HG03066 (cell line): Measurements from ENCODE around the gene TPRX1.
A peak's percentile ranks its signal among the peaks of the same experiment; 100 is the strongest.
"Not testable (repeated sequence)": the region's sequence is repeated elsewhere in the genome, so short reads cannot be mapped to it uniquely, and the experiment has no call there.

Experiments
- ATAC-seq: cut with Tn5 transposase; IDR thresholded peaks from one replicate; pipeline ENCODE4 v1.9.1; 2021; ENCODE audit warnings: low read depth; ENCODE audit not compliant: unreplicated experiment

The TPRX1 gene

DNA sequence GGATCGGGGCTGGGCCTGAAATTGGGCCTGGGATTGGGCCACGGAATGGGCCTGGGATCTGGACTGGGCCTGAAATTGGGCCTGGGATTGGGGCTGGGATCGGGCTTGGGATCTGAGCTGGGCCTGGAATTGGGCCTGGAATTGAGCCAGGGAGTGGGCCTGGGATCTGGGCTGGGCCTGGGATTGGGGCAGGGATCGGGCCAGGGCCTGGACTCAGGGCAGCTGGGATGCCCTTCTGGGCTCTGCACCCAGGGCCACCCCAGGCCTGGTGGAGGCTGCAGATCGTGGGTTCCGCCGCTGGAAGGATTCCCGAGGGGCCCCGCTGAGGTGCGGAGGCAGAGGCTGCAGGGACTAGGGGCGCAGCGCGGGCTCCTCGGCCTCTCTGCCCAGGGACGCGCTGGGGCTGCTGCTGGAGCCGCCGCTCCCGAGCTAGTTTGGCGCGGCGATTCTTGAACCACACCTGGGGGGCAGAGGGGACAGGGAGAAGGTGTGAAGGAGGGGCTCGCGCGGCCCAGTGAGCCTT, 1.8 kb downstream of the TPRX1 start:
- ATAC-seq, result no peak

DNA sequence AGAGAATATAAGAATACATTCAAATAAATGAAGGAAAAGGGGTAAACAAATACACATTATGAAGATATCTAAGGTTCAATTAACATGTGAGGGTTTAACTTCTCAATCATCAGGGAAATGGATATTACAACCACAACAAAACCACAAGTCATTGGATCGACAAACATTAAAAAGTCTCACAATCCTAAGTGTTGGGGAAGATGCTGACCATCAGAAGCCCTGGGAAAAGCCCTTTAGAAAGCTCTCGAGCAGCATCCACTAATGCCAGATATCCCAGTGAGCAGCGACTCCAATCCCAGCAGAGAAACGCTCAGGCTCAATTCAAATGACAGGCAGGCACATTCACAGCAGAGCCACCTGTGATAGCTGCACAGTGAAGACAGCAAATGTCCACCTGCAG, 3.1 kb downstream of the TPRX1 start:
- ATAC-seq, result no peak

DNA sequence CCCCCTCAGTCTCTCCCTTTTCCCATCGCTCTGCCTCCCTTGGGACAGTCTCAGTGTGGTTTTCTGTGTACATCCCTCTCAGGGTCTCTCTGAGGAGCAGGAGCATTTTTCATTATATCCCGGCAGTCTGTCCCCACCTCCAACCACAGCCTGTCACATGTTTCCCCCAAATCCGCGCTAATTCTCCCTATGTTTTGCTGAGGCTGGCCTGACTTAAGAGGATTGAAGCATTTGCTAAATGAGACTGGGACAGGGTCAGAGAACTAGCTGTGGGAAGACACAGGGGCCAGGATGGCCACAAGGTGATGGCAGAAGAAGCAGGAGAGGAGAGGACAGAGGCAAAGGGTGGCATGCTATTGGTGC, 5.5 kb downstream of the TPRX1 start:
- no peak for ATAC-seq

DNA sequence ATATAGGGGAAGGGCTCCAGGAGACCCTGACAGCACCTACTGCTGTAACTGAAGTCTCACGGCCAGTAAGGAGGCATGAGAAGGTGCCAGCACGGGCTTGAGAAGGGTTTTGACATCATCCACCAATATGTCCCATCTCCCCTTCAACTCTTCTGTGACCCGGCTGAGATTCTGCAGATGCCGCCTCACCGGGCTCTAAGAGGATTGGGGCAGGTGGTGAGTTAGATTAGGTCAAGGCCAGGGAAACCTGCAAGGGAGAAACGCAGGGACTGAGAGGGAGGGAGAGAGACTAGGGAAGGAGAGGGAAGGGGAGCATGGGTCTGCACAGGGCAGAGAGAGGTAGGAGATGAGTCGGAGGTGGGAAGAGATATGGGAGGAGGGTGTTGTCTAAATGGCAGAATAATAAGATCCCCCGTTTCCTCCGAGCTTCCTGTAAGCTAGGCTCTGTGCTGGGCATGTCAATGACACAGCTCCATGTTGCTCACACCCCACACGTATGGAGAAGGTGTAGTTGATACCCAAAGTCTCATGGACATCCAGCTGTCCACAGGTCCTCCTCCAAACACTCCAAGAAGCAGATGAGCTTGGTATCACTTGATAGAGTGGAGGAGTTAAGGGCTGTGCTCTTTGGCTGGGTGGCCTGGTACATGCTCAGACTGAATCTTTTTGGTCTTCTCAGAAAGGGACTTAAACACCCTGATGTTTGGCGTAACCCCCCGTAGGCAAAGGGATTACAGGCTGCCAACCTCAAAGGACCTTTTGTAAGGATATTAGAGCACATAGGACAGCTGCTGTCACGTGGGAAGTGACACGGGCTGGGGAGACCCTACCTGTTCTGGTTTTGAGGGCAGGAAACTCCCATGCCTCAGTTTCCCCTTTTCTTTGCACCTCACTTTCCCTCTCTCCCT, 6.1 kb downstream of the TPRX1 start:
- no peak for ATAC-seq

DNA sequence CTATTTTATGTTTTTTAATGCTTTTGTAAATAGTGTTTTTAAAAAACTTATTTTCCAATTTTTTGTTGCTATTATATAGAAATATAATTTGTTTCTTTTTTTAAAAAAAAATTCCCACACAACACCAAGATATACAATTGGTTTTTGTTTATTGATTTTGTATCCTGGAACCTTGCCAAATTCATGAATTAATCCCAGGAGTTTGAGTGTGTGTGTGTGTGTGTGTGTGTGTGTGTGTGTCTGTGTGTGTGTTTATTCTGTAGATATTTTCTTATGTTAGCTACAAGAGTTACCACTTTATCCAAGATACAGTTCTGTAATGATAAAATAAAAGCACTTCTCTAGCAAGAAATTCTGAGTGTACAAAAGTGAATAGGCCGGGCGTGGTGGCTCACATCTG, 7.6 kb downstream of the TPRX1 start:
- no peak for ATAC-seq

DNA sequence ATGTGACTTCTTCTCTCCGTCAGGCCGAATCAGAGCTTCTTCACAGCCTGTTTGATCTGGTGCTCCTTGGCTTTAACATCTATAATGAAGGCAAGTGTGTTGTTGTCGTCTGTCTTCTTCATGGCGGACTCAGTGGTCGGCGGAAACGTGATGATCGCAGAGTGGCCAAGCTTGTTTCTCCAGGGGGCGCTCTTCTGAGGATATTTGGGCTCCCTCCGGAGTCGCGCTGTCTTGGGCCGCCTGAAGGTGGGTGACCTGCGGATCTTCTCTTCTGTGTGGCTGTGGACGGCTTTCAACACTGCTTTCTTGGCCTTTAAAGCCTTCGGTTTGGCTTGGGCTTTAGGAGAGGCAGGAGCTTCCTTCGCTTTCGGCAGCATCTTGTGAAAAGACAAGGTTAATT, 9.8 kb downstream of the TPRX1 start:
- no peak for ATAC-seq

DNA sequence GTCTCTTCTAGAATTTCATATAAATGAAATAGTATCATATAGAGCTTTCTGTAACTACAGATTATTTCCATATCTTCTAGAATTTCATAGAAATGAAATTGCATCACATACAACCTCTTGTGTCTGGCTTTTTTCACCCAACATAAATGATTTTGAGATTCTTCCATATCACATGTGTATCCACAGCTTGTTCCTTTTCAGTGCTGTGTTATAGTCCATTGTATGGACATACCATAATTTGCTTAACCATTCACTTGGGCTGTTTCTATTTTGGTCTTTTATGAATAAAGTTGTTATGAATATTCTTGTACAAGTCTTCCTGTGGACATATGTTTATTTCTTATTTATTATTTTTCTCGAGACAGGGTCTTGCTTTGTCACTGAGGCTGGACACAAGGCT, 11.7 kb downstream of the TPRX1 start:
- ATAC-seq, result no peak

DNA sequence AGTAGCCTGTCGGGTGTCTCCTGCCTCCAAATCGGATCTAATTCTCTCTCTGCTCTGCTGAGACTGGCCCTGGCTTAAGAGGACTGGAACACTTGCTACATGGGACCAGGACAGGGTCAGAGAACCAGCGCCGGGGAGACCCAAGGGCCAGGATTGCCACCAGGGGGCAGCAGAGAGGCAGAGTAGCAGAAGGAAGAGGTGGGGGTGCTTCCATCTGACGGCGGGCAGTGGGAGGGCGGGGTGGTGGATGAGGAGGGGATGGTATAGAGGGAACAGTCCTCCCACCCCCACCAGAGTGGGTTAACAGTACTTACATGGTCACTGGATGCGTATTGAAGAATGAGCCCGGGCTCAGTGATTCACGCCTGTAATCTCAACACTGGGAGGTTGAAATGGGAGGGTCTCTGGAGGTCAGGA, 13.9 kb downstream of the TPRX1 start:
- ATAC-seq, result no peak

DNA sequence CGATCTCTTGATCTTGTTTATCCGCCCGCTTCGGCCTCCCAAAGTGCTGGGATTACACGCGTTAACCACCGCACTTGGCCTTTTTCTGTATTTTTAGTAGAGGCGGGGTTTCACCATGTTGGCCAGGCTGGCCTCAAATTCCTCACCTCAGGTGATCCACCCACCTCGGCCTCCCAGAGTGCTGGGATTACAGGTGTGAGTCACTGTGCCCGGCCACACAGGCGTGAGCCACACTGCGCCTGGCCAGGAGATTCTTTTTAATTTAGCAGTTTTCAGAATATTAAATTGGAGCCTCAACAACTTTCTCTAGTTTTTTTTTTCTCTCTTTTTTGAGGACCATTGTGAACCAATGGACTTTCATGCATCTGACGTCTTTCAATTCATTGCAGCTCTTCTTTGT, 14.5 kb downstream of the TPRX1 start:
- ATAC-seq, result not testable (repeated sequence)

DNA sequence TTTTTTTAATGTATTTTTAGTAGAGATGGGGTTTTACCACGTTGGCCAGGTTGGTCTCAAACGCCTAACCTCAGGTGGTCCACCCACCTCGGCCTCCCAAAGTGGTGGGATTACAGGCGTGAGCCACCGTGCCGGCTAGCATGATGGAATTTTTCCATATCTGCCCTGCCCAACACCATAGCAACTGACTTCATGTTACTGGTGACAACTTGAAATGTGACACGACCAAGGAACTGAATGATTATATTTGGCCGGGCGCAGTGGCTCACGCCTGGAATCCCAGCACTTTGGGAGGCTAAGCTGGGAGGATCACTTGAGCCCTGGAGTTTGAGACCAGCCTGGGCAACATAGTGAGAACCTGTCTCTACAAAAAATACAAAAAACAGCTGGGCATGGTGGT, 17.0 kb downstream of the TPRX1 start:
- not testable (repeated sequence) for ATAC-seq

DNA sequence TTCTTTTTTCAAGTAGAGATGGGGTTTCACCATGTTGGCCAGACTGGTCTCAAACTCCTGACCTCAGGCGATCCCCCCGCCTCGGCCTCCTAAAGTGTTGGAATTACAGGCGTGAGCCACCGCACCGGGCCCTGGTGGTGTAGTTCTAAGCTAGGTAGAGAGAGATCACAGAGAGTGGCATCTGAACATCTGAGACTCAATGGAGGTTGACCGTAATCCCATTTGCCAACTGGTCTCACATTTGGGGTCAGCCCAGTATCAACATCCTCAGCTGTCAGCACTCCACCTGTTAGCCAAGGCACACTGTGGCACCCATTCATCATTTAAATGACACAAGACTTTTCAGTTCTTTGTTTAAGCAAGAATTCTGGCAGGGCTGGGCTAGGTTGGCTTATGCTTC, 17.8 kb downstream of the TPRX1 start:
- ATAC-seq, result no peak

DNA sequence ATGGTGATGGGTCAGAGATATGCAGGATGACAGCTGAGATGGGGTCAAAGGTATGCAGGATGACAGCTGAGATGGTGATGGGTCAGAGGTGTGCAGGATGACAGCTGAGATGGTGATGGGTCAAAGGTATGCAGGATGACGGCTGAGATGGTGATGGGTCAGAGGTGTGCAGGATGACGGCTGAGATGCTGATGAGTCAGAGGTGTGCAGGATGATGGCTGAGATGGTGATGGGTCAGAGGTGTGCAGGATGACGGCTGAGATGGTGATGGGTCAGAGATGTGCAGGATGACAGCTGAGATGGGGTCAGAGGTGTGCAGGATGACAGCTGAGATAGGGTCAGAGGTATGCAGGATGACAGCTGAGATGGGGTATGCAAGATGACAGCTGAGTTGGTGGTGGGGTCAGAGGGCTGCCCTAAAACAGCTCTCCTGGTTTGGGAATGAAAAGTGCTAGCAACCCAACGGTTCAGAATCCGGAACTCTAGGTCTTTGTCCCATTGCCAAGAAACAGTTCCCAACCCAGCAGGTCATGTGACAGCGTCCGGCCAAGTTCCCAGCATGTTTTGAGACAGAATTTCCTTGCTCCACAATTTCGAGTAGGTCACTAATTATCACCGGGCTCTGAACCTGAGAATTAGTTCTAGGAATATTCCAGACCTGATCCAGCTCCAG, 22.6 kb downstream of the TPRX1 start:
- no peak for ATAC-seq

DNA sequence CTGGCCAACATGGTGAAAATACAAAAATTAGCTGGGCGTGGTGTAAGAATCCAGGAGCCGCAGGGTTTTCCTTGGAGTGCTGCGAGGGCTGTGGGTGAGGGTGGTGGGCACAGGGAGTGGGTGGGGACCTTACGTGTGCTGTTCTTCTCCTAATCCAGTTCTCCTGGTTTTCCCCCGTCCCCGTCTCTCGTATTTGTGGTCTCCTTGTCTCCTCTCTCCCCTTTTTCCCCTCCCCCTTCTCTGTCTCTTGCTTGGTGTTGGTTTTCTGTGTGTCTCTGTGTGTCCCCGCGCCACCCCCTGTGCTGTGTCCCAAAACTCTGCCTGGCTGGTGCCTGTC, 24.2 kb downstream of the TPRX1 start:
- ATAC-seq, result no peak

DNA sequence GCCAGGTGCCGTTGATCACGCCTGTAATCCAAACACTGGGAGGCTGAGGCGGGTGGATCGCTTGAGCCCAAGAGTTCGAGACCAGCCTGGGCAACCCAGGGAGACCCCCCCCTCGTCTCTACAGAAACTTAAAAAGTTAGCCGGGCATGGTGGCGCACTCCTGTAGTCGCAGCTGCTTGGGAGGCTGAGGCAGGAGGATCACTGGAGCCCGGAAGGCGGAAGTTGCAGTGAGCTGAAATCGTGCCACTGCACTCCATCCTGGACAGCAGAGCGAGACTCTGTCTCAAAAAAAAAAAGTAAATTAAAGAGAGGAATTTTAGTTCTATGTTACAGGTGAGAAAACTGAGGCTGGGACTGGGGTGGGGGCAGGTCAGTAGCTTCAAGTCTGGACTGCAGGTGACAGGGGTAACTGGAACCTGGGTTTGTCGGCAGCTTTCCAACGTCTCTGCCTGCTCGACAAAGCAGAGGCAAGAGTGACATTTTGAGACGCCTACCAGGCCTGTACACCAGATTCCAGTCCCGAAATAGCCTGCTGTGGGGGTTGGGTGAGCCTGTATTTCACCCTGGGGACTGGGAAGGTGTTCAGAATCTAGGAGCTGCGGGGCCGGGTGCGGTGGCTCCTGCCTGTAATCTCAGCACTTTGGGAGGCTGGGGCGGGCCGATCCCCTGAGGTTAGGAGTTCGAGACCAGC, 24.7 kb downstream of the TPRX1 start:
- ATAC-seq, result no peak

DNA sequence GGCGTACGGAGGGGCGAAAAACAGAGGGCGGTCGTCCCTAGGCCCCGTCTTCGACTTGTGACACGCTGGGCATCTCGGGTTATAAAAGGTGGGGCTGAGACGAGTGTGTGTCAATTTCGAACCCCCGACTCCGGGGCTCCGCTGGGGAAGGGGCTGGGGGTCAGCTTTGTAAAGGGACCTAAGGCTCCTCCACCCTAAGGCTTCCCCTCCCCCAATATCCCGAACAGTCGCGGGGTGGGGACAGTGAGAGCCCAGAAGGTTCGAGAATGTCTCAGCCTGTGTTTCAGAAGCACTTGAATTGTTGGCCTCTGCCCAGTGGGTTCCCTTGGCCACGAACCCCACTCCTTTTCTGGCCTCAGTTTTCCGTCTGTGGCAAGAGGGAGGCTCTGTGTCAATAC, 25.4 kb downstream of the TPRX1 start:
- ATAC-seq, result no peak

DNA sequence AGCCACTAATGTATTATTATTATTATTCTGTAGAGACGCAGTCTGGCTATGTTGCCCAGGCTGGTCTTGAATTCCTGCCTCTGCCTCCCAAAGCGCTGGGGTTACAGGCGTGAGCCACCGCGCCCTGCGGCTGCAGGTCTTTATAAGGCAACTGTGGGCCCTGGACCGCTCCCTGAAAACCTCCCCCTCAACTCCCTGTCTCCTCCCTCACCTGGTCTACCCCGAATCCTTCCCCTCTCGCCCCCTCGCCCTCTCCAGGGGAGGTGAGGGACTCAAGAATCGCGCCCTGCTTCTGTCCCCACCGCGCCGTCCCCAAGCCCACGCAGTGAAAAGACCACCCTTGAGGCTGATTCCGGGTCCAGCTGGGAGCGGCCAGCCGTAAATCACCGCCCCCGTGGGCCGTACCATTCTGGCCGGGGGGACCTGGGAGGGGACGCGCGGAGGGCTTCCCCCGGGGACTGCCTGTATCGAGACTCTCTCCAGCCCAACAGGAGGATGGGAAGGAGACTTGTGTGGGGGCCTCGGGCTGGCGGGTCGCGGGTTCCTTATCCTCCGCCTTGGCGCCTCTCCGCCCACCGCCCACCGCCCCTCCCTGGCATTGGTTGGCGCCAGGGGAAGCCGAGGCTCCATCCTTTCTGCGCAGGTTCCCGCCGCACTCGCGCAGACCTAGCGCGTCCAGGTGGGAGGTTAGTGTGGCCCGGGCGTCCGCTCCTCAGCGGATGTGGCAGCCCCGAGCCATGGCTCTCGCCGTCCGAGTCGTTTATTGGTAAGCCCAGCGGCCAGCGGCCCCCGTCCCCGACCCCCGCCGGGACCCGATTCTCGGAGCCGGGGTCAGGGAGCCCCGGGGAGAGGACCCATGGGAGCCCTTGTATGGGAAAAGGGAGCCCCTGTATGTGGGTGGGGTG, 26.1 kb downstream of the TPRX1 start, which contains the start of gene SELENOW:
Gene SELENOW, plus strand, starts transcription at position 655 of the 905 bp plus-strand sequence. Its CDS starts 83 bp downstream, at position 738.
- peak; percentile 71 for ATAC-seq

DNA sequence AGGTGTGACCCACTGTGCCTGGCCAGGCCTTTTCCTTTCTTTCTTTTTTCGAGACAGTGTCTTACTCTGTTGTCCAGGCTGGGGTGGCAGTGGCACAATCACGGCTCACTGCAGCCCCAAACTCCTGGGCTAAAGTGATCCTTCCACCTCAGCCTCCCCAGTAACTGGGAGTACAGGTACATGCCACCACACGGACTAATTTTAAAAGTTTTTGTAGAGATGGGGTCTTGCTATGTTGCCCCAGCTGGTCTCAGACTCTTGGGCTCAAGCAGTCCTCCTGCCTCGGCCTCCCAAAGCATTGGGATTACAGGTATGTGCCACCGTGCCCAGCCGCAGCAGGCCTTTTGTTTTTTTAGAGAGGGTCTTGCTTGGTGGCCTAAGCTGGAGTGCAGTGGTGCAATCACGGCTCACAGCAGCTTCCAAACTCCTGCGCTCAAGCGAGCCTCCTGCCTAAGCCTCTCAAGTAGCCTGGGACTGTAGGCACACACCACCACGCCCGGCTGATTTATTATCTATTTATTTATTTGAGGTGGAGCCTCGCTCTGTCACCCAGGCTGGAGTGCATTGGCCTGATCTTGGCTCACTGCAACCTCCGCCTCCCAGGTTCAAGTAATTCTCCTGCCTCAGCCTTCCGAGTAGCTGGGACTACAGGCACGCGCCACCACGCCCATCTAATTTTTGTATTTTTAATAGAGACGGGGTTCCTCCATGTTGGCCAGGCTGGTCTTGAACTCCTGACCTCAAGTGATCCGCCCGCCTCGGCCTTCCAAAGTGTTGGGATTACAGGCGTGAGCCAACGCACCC, 26.9 kb downstream of the TPRX1 start:
- ATAC-seq, result not testable (repeated sequence)

DNA sequence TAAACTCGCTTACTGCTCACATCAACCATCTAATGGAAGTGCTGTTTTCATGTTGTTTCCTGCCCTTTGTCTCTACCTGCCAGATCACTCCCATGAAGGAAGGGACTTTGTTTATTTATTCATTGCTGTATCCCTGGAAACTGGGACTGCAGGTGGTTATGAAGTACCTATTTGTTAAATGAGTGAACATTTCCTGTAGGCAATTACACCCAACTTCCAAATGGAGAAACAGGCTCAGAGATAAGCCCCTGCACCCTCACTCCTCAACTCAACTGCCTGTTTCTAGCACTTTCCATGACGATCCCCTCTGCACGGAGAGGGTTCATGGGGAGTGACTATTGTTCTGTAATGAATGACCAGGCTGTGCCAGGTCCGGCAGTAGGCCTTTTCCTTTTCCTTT, 27.8 kb downstream of the TPRX1 start:
- no peak for ATAC-seq

DNA sequence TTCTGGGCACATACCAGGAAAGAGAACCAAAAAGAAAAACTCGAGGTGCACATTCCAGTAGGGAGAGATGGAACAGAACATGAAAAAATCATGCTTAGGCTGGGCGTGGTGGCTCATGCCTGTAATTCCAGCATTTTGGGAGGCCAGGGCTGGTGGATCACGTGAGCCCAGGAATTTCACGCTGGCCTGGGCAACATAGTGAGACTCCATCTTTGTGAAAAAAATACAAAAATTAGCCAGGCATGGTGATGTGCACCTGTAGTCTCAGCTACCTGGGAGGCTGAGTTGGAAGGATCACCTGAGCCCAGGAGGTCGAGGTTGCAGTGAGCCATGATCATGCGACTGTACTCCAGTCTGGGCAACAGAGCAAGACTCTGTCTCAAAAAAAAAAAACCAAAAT, 33.1 kb downstream of the TPRX1 start:
- ATAC-seq, result not testable (repeated sequence)
